HG02571 (cell line): ENCODE results near the gene NUP214.
"Not testable (repeated sequence)": the region's sequence is repeated elsewhere in the genome, so short reads cannot be mapped to it uniquely, and the experiment has no call there.

Source experiments
- ATAC-seq: cut with Tn5 transposase; IDR thresholded peaks from one replicate; pipeline ENCODE4 v1.9.1; 2021; ENCODE audit warnings: mild to moderate bottlenecking, moderate library complexity; ENCODE audit not compliant: unreplicated experiment

Gene NUP214

GRCh38 chr9:131115360-131115742, 10.0 kb upstream of the NUP214 start:
- ATAC-seq, result not testable (repeated sequence)

DNA sequence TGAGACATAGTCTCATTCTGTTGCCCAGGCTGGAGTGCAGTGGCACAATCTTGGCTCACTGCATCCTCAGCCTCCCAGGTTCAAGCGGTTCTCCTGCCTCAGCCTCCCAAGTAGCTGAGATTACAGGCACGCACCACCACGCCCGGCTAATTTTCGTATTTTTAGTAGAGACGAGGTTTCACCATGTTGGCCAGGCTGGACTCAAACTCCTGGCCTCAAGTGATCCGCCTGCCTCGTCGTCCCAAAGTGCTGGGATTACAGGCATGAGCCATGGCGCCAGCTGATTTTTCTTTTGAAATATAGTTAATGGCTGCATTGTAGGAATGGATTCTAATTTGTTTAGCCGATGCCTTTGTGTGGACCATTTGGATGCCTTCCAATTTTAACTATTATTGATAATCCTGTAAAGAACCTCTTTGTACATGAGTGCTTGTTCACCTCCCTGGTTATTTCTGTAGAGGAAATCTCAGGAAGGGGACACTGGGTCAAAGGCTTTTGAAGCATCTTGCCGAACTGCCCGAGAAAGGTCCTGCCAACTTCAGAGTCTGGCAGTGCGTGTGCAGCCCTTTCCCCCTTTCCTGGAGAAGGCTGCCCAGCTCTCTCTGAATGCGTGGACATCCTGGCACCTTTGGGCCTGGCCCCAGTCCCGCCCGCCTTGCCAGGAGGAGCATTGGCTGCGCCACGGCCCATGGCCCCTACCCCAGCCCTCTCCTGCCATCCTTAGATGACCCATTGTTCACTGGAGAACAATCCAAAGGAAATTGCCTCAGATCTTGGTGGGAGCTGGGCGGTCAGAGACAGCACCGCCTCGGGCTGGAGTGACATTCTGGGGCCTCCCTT, 8.9 kb upstream of the NUP214 start:
- ATAC-seq, result no peak

DNA sequence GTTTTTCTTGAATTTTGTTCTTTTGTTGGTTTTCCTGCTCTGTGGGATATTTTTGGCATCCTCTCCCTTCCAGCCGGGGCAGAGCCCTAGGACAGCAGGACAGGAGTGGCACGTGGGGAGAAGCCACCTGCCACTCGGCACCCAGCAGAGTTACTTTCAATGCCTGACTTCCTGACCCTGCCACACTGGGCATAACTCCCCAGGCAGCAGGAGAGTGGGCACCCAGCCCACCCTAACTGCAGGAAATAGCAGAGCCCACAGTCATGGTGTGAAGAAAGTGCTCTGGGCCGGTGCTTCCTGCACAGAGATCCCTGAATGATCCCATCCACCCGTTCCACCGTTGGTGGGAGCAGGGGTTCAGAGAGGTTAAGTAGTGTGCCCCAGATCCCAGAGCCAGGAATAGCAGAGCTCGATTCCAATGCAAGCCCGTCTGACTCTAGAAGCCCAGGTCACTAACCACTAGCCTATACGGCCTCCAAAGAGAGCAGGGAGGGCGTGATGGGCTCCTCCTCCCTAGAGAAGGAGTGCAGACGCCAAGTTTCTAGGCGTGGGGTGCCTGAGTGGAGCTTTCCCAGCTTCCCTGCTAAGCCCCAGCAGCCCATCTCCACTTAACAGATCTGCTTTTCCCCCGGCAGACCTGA, 8.1 kb upstream of the NUP214 start:
- no peak for ATAC-seq

- ATAC-seq, result no peak
Observed at GRCh38 chr9:131117762-131118145, 7.6 kb upstream of the NUP214 start.

DNA sequence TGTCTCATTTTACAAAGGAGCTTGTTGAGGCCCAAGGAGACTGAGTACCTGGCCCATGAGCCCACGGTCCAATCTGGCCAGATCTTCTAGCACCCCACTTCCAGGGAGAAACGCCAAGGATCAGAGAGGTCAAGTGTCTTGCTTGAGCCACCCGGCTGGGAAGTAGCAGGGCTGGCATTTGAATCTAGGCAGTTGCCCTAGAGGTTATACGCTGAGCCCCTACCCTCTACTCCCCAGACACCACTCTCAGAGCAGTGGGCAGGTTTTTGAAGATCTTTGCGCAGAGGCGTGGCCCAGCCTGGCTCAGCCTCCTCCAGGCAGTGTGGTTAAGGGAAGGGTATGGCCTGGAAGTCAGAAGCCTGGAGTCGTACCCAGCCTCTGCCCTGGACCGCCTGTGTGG, 5.8 kb upstream of the NUP214 start:
- ATAC-seq, result no peak

- ATAC-seq, result no peak
Observed at GRCh38 chr9:131120620-131121228, 4.7 kb upstream of the NUP214 start.

GRCh38 chr9:131121346-131121745, 4.0 kb upstream of the NUP214 start:
- no peak for ATAC-seq

DNA sequence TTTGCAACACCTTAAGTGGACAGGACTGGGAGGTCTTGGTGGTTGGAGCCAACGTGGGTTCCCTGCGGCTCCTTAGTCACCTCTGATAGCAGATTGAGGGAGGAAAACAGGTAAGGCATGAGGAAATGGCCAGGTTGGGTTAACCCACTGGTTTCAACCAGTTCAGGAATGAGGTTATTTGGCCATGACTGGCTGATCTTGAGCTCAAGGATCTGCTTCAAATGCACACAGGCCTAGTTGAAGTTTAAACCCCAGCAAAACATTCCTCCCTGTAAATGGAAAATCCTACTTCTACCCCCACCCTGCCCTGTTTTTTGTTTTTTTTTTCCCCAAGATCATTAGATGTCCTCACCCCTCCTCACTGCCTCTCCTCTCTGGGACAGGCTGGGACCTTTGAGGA, 3.2 kb upstream of the NUP214 start:
- ATAC-seq, result no peak

- ATAC-seq, result peak; percentile 4
Observed at GRCh38 chr9:131125038-131125287, 423 bp upstream of the NUP214 start.

GRCh38 chr9:131126059-131126426, 657 bp downstream of the NUP214 start:
- no peak for ATAC-seq

- no peak for ATAC-seq
Observed at GRCh38 chr9:131129183-131129582, 3.8 kb downstream of the NUP214 start.

- ATAC-seq, result no peak
Observed at GRCh38 chr9:131138676-131139075, 13.3 kb downstream of the NUP214 start.

- no peak for ATAC-seq
Observed at GRCh38 chr9:131140112-131140511, 14.7 kb downstream of the NUP214 start.

DNA sequence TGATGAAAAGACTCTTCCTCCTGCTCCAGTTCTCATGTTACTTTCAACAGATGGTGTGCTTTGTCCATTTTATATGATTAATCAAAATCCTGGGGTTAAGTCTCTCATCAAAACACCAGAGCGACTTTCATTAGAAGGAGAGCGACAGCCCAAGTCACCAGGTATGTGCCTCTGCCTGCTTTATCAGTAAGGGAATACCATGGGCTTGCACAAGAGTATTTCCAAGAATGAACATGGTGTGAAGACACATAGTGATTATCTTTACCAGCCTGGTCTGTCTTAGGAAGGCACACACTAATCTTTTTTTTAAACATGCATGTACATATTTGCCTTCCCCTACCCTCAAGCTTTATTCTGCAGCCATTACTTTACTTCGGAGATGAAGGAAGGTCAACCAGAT, 15.2 kb downstream of the NUP214 start:
- no peak for ATAC-seq

- no peak for ATAC-seq
Observed at GRCh38 chr9:131142160-131142559, 16.8 kb downstream of the NUP214 start.

DNA sequence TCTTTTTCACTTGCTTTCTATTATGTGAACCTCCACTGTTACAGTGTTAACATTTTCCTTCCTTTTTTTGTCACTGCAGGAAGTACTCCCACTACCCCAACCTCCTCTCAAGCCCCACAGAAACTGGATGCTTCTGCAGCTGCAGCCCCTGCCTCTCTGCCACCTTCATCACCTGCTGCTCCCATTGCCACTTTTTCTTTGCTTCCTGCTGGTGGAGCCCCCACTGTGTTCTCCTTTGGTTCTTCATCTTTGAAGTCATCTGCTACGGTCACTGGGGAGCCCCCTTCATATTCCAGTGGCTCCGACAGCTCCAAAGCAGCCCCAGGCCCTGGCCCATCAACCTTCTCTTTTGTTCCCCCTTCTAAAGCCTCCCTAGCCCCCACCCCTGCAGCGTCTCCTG, 18.8 kb downstream of the NUP214 start:
- no peak for ATAC-seq

DNA sequence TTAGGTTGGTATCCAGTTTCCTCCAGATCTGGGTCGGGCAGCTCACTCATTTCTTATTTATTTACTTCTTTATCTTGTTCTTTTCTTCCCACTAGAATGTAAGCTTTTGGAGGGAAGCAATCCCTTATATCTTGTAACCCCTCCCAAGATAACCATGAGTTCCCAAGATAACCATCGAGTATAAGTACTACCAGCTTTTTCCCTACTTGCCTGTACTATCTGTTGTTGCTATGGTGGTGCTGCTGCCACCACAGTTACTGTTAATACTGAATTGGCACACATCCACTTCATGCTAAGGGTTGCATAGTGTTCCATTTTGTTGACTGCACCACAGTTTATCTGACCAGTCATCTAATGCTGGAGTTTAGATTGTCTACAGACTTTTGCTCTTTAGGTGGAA, 19.9 kb downstream of the NUP214 start:
- ATAC-seq, result no peak

GRCh38 chr9:131146186-131146585, 20.8 kb downstream of the NUP214 start:
- no peak for ATAC-seq

- ATAC-seq, result no peak
Observed at GRCh38 chr9:131148276-131148675, 22.9 kb downstream of the NUP214 start.

DNA sequence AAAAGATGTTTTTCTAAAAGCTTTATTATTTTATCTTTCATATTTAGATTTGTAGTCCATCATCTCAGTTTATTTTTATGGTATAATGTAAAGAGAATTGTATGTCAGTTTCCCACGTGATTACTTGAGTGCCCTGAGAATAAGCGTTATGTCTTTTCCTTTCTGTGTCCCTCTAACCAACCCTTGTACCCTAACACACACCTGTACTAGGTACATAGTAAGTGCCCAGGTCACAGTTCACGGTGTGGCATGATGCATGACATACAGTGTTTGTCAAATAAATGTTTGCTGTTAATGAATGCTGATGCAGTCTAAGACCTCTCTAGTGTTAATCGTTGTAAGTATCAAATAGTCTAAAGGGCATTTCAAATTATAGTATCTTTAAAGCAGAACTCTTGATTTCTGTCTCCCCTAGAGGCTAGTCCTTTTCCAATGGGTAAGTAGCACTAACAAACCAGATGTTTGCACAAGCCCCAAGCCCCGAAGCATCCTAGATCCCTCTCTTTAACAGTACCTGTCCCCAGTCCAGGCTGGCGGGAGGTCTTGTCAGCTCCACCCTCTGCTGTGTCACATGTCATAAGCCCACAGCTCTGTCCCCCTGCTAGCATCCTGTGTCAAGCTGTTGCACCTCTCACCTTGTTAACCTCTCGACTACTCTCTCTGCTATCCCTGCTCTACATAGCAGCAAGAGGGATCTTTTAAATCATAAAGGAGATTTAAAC, 23.7 kb downstream of the NUP214 start:
- no peak for ATAC-seq

DNA sequence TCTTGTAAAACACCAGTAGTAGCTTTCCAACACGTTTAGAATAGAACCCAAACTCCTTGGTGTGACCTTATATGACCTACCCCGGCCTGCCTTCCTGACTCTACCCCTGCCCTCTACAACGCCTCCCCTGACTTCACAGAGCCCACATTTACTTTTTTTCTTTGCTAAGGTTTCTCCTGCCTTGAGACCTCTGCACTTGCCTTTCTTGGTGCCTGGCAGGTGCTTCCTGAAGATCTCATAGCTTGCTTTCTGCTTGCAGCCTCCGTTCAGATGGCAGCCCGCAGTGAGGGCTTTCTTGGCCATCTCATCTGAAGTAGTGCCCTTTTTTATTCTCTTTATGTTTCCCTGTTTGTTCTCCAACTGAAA, 24.3 kb downstream of the NUP214 start:
- no peak for ATAC-seq

- no peak for ATAC-seq
Observed at GRCh38 chr9:131153595-131153994, 28.2 kb downstream of the NUP214 start.
